ENCODE results near the gene MFSD1.

DNA sequence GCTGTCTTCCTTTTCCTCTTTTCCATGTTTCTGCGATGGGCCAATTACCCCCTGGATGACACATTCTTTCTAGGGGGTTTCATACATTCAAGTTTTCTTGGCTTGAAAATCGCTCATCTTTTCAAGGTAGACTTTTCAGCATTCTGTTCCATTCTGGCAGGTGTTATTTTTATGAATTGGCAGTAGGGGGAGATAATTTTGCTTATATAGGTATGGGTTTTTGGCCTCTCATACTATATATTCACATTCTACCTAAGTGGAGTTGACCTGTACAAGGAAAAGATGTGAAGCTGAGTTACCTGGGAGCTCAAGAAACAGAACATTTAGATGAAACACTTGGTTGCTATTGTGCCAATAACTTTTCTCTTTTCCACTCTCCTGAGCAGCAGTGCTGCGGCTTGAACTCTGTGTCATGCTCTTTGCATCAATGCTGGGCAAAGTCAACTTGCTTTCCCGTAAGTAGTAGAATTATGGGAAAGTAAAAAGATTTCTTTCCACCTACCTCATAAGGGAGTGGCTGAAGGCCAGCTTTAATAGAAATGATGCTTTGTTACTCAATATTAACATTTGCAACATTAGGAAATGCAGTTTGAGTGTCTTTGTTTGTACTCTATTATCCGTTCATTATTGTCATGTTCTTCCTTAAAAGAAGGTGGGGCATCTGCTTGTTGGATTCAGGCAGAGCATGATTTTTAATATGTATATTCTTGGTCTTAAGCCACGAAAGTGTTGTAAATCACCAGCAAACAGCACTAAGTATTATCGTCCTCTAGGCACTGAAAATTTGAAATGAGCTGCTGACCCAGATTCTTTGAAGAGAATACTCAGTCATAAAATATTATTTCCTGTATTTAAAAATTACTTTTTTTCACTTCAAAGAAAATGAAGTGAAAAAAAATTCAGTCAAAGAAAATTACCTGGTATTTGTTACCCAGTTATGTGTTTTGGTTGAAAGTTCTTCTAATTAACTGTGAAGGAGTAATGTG, 27.7 kb upstream of the MFSD1 start:
- TF ChIP-seq, protein P1, sequence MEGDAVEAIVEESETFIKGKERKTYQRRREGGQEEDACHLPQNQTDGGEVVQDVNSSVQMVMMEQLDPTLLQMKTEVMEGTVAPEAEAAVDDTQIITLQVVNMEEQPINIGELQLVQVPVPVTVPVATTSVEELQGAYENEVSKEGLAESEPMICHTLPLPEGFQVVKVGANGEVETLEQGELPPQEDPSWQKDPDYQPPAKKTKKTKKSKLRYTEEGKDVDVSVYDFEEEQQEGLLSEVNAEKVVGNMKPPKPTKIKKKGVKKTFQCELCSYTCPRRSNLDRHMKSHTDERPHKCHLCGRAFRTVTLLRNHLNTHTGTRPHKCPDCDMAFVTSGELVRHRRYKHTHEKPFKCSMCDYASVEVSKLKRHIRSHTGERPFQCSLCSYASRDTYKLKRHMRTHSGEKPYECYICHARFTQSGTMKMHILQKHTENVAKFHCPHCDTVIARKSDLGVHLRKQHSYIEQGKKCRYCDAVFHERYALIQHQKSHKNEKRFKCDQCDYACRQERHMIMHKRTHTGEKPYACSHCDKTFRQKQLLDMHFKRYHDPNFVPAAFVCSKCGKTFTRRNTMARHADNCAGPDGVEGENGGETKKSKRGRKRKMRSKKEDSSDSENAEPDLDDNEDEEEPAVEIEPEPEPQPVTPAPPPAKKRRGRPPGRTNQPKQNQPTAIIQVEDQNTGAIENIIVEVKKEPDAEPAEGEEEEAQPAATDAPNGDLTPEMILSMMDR (IDR thresholded peaks at IDR 0.05; ENCODE audit: borderline replicate concordance, extremely low read depth, low read length, poor library complexity, severe bottlenecking) = no peak
- TF ChIP-seq EZH2 (IDR thresholded peaks at IDR 0.05; ENCODE audit: borderline replicate concordance, low read depth, low read length, severe bottlenecking) = no peak
